Endothelial cell of umbilical vein (primary cell): ENCODE data around the gene SDK2. TPM values are rescaled to one million over a fixed set of nuclear protein-coding genes. Genes with fewer than 3 reads are reported as not detected.

Experiments
- BruUV-seq: library from RNA; stranded (reverse); fragments of 400-500 nt; replicated peaks from 2 replicates; lab custom pipeline; 2021; lab: Mats Ljungman, UMichigan
- CTCF ChIA-PET: fragments of 300-600, 350-600 bp; sonication (Branson Sonifier 250); formaldehyde crosslinking; loops from one replicate; lab custom pipeline; 2021; ENCODE audit warnings: antibody characterized with exemption, inconsistent platforms; lab: Charles Lee
- POLR2A ChIA-PET: fragments of 300-600, 350-600 bp; sonication (Branson Sonifier 250); formaldehyde crosslinking; loops from one replicate; lab custom pipeline; 2021; ENCODE audit warnings: antibody characterized with exemption, inconsistent platforms; lab: Charles Lee
- DNase-seq: peaks from one replicate; pipeline ENCODE4 v3.0.0-alpha.2; 2011; ENCODE audit warnings: low read depth, low spot score
- FAIRE-seq: peaks from 2 replicates; lab custom pipeline; 2011; peaks lifted over from hg19 to GRCh38; lab: Jason Lieb, UNC
- H2AFZ ChIP-seq: 2 replicates; pipeline ENCODE4 v1.6.0; 2012; ENCODE audit warnings: low read depth, low read length, control low read depth, inconsistent platforms
- H3K27ac ChIP-seq: 2 replicates; pipeline ENCODE4 v1.5.1; 2011; ENCODE audit warnings: low read depth, mild to moderate bottlenecking, control low read depth, low read length, moderate library complexity; ENCODE audit not compliant: insufficient read depth
- H3K27me3 ChIP-seq, 2 experiments: 2 replicates each; pipeline versions ENCODE4 v1.6.0 to v1.6.1; 2011; ENCODE audit warnings: low read length in 2 of 2, mixed read lengths in 1 of 2; ENCODE audit not compliant: control insufficient read depth in 2 of 2, insufficient read depth in 2 of 2
- H3K36me3 ChIP-seq, 2 experiments: 2 replicates in 1 of 2; 3 replicates in 1 of 2; pipeline ENCODE4 v1.5.1; 2011; ENCODE audit warnings: low read length in 2 of 2, mild to moderate bottlenecking in 1 of 2, moderate library complexity in 1 of 2; ENCODE audit not compliant: control insufficient read depth in 2 of 2, insufficient read depth in 2 of 2; ENCODE audit errors: extremely low read depth in 1 of 2
- H3K4me1 ChIP-seq: 3 replicates; pipeline ENCODE4 v1.5.1; 2011; ENCODE audit warnings: mild to moderate bottlenecking, low read length; ENCODE audit not compliant: control insufficient read depth, insufficient read depth; ENCODE audit errors: extremely low read depth
- H3K4me2 ChIP-seq: 2 replicates; pipeline ENCODE4 v1.6.1; 2011; ENCODE audit warnings: low read length, control low read depth, mixed read lengths; ENCODE audit not compliant: insufficient read depth
- H3K4me3 ChIP-seq, 3 experiments: fragments of 200-600 bp in 1 of 3; sonication (generic), shearing (Covaris generic) in 1 of 3; replicated peaks in 1 of 3; 2 replicates each; pipeline ENCODE4 v1.5.1; 2011 to 2016; ENCODE audit warnings: control low read depth in 3 of 3, low read length in 3 of 3, mild to moderate bottlenecking in 2 of 3, inconsistent platforms in 1 of 3, low read depth in 1 of 3, moderate library complexity in 1 of 3; ENCODE audit not compliant: insufficient read depth in 1 of 3
- H3K79me2 ChIP-seq: 2 replicates; pipeline ENCODE4 v1.6.0; 2012; ENCODE audit warnings: low read length, inconsistent platforms; ENCODE audit not compliant: control insufficient read depth, insufficient read depth
- H3K9ac ChIP-seq: replicated peaks from 2 replicates; pipeline ENCODE3; 2011; ENCODE audit warnings: low read length, control low read depth; ENCODE audit not compliant: insufficient read depth; ENCODE audit errors: extremely low read depth
- H3K9me1 ChIP-seq: replicated peaks from 3 replicates; pipeline ENCODE4 v1.6.0; 2011; ENCODE audit warnings: mild to moderate bottlenecking, low read length; ENCODE audit not compliant: control insufficient read depth, insufficient read depth; ENCODE audit errors: extremely low read depth
- H3K9me3 ChIP-seq: replicated peaks from 2 replicates; pipeline ENCODE4 v1.5.1; 2012; ENCODE audit warnings: low read length, inconsistent platforms; ENCODE audit not compliant: control insufficient read depth, insufficient read depth
- H4K20me1 ChIP-seq: replicated peaks from 2 replicates; pipeline ENCODE3; 2011; ENCODE audit warnings: mild to moderate bottlenecking, low read length; ENCODE audit not compliant: control insufficient read depth, insufficient read depth; ENCODE audit errors: extremely low read depth
- EZH2 ChIP-seq: IDR thresholded peaks from 2 replicates; pipeline ENCODE4 v1.6.1; 2012; ENCODE audit warnings: borderline replicate concordance, low read depth, mild to moderate bottlenecking, moderate library complexity, low read length, inconsistent platforms; ENCODE audit not compliant: severe bottlenecking
- FOS ChIP-seq: IDR thresholded peaks from 2 replicates; pipeline ENCODE4 v1.6.1; 2011; ENCODE audit warnings: mild to moderate bottlenecking, low read length, moderate library complexity, borderline replicate concordance; ENCODE audit not compliant: insufficient read depth
- GATA2 ChIP-seq: IDR thresholded peaks from 2 replicates; pipeline ENCODE4 v1.7.0; 2011; ENCODE audit warnings: low read depth, mild to moderate bottlenecking, moderate library complexity, mixed read lengths, low read length; ENCODE audit not compliant: insufficient read length, insufficient read depth
- JUN ChIP-seq: IDR thresholded peaks from 2 replicates; pipeline ENCODE4 v1.6.1; 2011; ENCODE audit warnings: borderline replicate concordance, low read depth; ENCODE audit not compliant: insufficient read length, insufficient read depth
- MYC ChIP-seq: IDR thresholded peaks from one replicate; pipeline ENCODE4 v1.6.1; 2011; ENCODE audit warnings: mild to moderate bottlenecking, low read depth, low read length
- POLR2A ChIP-seq: IDR thresholded peaks from 2 replicates; pipeline ENCODE4 v1.6.1; 2012; ENCODE audit warnings: low read depth, mild to moderate bottlenecking, control low read depth, low read length
- POLR2AphosphoS5 ChIP-seq: IDR thresholded peaks from 2 replicates; pipeline ENCODE4 v1.6.1; 2012; ENCODE audit warnings: low read depth, mild to moderate bottlenecking, control low read depth, low read length, moderate library complexity; ENCODE audit not compliant: insufficient read depth
- dilution Hi-C: fragments of 300-500 bp; cut with MboI; formaldehyde crosslinking; loops from one replicate; pipeline ENCODE4 v1.15.0; 2019; ENCODE audit warnings: low sequenced_read_pairs; ENCODE audit not compliant: extremely low pct_ligation_motif_present
- intact Hi-C: fragments of 100-400 bp; cut with micrococcal nuclease; formaldehyde crosslinking; loops from one replicate; pipeline ENCODE4 v1.10.0; 2022
- polyA plus RNA-seq, 4 experiments: library from polyadenylated mRNA; depleted of rRNA in 3 of 4; stranded (reverse) in 3 of 4; unstranded in 1 of 4; fragments of >200 nt; gene quantifications; 2 replicates each; pipeline versions ENCODE4 v1.2.1 to v1.2.3, GENCODE V29; 2011 to 2012; ENCODE audit warnings: missing spikeins in 1 of 4
- total RNA-seq: library from RNA; stranded (reverse); gene quantifications from 2 replicates; pipeline ENCODE4 v1.2.3, GENCODE V29; 2021
- TF ChIP-seq, protein P1 (sequence below): IDR thresholded peaks from 2 replicates; pipeline ENCODE4 v1.6.1; 2011; ENCODE audit not compliant: insufficient read depth, insufficient read length
- TF ChIP-seq, protein P2 (sequence below), 2 donors: IDR thresholded peaks; 1 replicate in 1 of 2; 2 replicates in 1 of 2; pipeline ENCODE4 v1.5.1; 2011; ENCODE audit warnings: low read length in 2 of 2, mild to moderate bottlenecking in 2 of 2, moderate library complexity in 2 of 2, control low read depth in 1 of 2, inconsistent platforms in 1 of 2, low read depth in 1 of 2; ENCODE audit not compliant: insufficient read depth in 1 of 2; ENCODE audit errors: extremely low read depth in 1 of 2

SDK2 gene
- total and polyA plus RNA-seq, 2 donors (not counting 3 experiments of a cell fraction or from before 2014, with no cell fraction given) = not detected

DNA sequence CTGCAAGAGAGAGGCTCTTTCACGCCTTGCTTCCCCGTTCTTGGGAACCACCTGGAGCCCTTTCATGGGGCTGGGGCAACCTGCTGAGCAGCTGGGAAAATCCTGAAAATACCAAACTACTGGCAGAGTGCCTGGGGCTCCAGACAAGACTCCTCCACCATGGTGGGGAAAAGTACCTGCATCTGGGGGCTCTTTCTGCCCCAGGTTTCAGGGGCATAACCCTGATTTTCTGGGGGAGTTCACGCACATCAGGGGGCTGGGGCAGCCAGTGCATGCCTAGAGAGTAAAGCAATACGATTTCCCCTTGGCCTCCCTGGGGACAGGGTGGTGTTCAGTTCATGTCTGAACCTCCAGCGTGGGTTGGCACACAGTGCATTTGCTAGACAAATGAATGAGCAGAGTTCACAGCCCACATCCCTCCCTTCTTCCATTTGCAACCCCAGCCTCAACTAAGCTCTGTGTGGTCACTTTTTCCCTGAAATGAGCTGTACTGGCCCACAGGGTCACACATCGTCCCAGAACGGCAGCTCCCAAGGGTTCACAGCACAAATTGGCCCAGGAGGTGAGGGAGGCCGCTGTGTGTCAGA lies 327.2 kb downstream of the SDK2 start:
- ChIA-PET CTCF (interaction anchor here (3.8 kb wide), 1 partner anchor 53 kb away, joined by 16 read pairs; no protein-coding TSS in a partner anchor), POLR2A (no interaction called here)
- FAIRE-seq = no peak
- dilution Hi-C loops (no loop called here), intact Hi-C loops (loop anchor here (10.0 kb wide), 1 partner anchor 1428 kb away; the partner anchor contains the start of gene NHERF1)
- no peak for DNase-seq
- Histone ChIP-seq H3K27me3 (peaks cover 2 to 4% of the 10 kb centered on the region in 2 experiments), H3K4me1 (peaks cover 5% of the 10 kb centered on the region), H3K9me1 (no peaks in the 10 kb centered on the region), H3K9me3 (no peaks in the 10 kb centered on the region), H4K20me1 (no peaks in the 10 kb centered on the region), H3K36me3 (no peaks in the 10 kb centered on the region), H2AFZ (no peak overlapping the region), H3K27ac (no peak overlapping the region), H3K4me2 (no peak overlapping the region), H3K79me2 (no peaks in the 10 kb centered on the region), H3K4me3 (no peak overlapping the region), H3K9ac (no peak overlapping the region)
- no peak for TF ChIP-seq EZH2
- no peak for TF ChIP-seq POLR2A
- TF ChIP-seq MYC = no peak
- TF ChIP-seq POLR2AphosphoS5 = no peak
- TF ChIP-seq, protein P1, sequence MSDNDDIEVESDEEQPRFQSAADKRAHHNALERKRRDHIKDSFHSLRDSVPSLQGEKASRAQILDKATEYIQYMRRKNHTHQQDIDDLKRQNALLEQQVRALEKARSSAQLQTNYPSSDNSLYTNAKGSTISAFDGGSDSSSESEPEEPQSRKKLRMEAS = no peak
- TF ChIP-seq JUN = no peak
- TF ChIP-seq GATA2 = no peak
- TF ChIP-seq FOS = no peak
- TF ChIP-seq, protein P2, sequence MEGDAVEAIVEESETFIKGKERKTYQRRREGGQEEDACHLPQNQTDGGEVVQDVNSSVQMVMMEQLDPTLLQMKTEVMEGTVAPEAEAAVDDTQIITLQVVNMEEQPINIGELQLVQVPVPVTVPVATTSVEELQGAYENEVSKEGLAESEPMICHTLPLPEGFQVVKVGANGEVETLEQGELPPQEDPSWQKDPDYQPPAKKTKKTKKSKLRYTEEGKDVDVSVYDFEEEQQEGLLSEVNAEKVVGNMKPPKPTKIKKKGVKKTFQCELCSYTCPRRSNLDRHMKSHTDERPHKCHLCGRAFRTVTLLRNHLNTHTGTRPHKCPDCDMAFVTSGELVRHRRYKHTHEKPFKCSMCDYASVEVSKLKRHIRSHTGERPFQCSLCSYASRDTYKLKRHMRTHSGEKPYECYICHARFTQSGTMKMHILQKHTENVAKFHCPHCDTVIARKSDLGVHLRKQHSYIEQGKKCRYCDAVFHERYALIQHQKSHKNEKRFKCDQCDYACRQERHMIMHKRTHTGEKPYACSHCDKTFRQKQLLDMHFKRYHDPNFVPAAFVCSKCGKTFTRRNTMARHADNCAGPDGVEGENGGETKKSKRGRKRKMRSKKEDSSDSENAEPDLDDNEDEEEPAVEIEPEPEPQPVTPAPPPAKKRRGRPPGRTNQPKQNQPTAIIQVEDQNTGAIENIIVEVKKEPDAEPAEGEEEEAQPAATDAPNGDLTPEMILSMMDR (IDR thresholded peaks at IDR 0.05; ENCODE audit: extremely low read depth in 1 of 2, insufficient read depth in 1 of 2, low read depth in 1 of 2, low read length in 2 of 2) = no peak
- no TSS peak for BruUV-seq
